Neural cell (in vitro differentiated cells): ENCODE results near the gene ST6GALNAC4.

Experiments used
- EP300 ChIP-seq: fragments of 450-650 bp; conservative IDR thresholded peaks from 2 replicates; pipeline ENCODE4 v1.6.1; 2014; ENCODE audit warnings: antibody characterized with exemption, mild to moderate bottlenecking, moderate library complexity; ENCODE audit not compliant: poor library complexity, severe bottlenecking
- POLR2AphosphoS5 ChIP-seq: IDR thresholded peaks from 2 replicates; pipeline ENCODE4 v1.6.1; 2012
- SMC3 ChIP-seq: fragments of 450-650 bp; conservative IDR thresholded peaks from 2 replicates; pipeline ENCODE4 v1.6.1; 2014; ENCODE audit warnings: antibody characterized with exemption, mild to moderate bottlenecking, moderate library complexity; ENCODE audit not compliant: poor library complexity
- TF ChIP-seq, protein P1 (sequence below): fragments of 450-650 bp; IDR thresholded peaks from 2 replicates; pipeline ENCODE4 v1.5.1; 2014; ENCODE audit warnings: antibody characterized with exemption, mild to moderate bottlenecking, moderate library complexity; ENCODE audit not compliant: poor library complexity, severe bottlenecking

DNA sequence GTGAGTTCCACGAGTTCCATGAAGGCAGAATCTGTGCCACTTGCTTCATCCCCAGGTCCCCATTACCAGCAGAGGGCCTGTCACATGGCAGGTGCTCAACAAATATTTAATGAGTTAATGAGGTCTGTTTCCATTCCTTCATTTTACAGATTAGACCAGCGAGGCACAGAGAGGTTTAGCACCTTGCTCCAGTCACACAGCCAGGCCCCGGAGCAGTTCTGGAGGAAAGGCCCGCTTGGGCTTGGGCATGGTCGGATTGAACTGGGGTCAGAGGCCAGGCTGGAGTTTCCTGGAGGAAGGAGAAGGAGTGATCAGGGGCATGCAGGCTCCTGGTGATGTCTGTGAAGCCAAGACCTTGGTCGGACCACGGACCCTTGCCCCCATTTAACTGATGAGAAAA is 4.0 kb upstream of the ST6GALNAC4 start:
- TF ChIP-seq, protein P1, sequence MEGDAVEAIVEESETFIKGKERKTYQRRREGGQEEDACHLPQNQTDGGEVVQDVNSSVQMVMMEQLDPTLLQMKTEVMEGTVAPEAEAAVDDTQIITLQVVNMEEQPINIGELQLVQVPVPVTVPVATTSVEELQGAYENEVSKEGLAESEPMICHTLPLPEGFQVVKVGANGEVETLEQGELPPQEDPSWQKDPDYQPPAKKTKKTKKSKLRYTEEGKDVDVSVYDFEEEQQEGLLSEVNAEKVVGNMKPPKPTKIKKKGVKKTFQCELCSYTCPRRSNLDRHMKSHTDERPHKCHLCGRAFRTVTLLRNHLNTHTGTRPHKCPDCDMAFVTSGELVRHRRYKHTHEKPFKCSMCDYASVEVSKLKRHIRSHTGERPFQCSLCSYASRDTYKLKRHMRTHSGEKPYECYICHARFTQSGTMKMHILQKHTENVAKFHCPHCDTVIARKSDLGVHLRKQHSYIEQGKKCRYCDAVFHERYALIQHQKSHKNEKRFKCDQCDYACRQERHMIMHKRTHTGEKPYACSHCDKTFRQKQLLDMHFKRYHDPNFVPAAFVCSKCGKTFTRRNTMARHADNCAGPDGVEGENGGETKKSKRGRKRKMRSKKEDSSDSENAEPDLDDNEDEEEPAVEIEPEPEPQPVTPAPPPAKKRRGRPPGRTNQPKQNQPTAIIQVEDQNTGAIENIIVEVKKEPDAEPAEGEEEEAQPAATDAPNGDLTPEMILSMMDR: no peak
- no peak for TF ChIP-seq POLR2AphosphoS5
- TF ChIP-seq EP300: no peak
- TF ChIP-seq SMC3: no peak
